ENCODE results near the gene TGIF1. TPM values are rescaled to one million over a fixed set of nuclear protein-coding genes. Genes with fewer than 3 reads are reported as not detected.
"Not testable (repeated sequence)": the region's sequence is repeated elsewhere in the genome, so short reads cannot be mapped to it uniquely, and the experiment has no call there.

TGIF1 gene
- total and polyA plus RNA-seq, 10 donors = 25.3 to 64.5 (median 35.9) TPM

- H3K27ac ChIP-seq = no peak overlapping the region
- H3K36me3 ChIP-seq = no peaks in the 10 kb centered on the region
- DNase-seq = no peak
- H3K4me3 ChIP-seq = no peak overlapping the region
- peaks cover 0 to 23% (median 4%) of the 10 kb centered on the region in 6 donors for H3K4me1 ChIP-seq
- no peaks in the 10 kb centered on the region for H3K27me3 ChIP-seq (replicated peaks in 1 of 7)
- no peaks in the 10 kb centered on the region for H3K9me3 ChIP-seq
- intact Hi-C loops (cut with DNase I; ENCODE audit: low total_unique reads) = no loop called here
- WGBS, 5 donors = 92 to 99% (median 97%) methylated on average over 3 of the region's 3 CpGs
- TF ChIP-seq POLR2AphosphoS5 (IDR thresholded peaks at IDR 0.05) = no peak
- TF ChIP-seq, protein P1, sequence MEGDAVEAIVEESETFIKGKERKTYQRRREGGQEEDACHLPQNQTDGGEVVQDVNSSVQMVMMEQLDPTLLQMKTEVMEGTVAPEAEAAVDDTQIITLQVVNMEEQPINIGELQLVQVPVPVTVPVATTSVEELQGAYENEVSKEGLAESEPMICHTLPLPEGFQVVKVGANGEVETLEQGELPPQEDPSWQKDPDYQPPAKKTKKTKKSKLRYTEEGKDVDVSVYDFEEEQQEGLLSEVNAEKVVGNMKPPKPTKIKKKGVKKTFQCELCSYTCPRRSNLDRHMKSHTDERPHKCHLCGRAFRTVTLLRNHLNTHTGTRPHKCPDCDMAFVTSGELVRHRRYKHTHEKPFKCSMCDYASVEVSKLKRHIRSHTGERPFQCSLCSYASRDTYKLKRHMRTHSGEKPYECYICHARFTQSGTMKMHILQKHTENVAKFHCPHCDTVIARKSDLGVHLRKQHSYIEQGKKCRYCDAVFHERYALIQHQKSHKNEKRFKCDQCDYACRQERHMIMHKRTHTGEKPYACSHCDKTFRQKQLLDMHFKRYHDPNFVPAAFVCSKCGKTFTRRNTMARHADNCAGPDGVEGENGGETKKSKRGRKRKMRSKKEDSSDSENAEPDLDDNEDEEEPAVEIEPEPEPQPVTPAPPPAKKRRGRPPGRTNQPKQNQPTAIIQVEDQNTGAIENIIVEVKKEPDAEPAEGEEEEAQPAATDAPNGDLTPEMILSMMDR (IDR thresholded peaks at IDR 0.05 in 8 of 11, conservative IDR thresholded peaks at IDR 0.05 in 3 of 11) = no peak
These were observed 39.7 kb upstream of the TGIF1 start for GRCh38 chr18:3410273-3410672.

DNA sequence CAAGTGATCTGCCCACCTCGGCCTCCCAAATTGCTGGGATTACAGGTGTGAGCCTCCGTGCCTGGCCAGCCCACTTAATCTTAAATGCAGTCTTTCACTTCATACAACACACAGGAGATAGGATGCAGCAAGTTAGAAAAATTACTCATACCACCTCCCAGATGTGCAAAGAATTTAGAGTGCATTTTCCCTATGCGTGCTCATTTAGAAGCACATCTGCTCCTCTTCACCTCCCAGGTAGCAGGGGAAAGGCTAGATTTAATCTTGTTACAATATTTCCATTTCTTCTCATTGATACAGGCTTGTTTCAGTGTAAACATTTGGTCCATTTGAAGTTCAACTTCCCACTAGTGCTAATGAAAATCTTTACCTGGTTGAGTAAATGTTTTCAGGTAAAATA, 39.1 kb upstream of the TGIF1 start:
- H3K4me3 ChIP-seq; H3K9me3 ChIP-seq; DNase-seq; H3K27me3 ChIP-seq (replicated peaks in 1 of 7); H3K36me3 ChIP-seq; H3K27ac ChIP-seq; intact Hi-C loops (cut with DNase I; ENCODE audit: low total_unique reads): not testable (repeated sequence)
- peaks cover 0 to 17% (median 4%) of the 10 kb centered on the region in 6 donors for H3K4me1 ChIP-seq
- 84 to 100% (median 96%) methylated on average over 2 to 3 of the region's 3 CpGs for WGBS, 5 donors

- WGBS, 5 donors = 66 to 89% (median 81%) methylated on average over 3 of the region's 3 CpGs
- Histone ChIP-seq H3K4me3 (peak overlapping the region in 2 of 8 donors; percentile 36 to 60), H3K27ac (no peak overlapping the region)
These were observed 38.6 kb upstream of the TGIF1 start for GRCh38 chr18:3411327-3411726.

GRCh38 chr18:3411854-3412268, 38.1 kb upstream of the TGIF1 start:
- no peak overlapping the region for H3K27ac ChIP-seq
- WGBS, 5 donors = 13 to 36% (median 26%) methylated on average over 26 to 28 of the region's 28 CpGs

More at GRCh38 chr18:3411327-3411726, 38.6 kb upstream of the TGIF1 start:
- Histone ChIP-seq H3K36me3 (no peaks in the 10 kb centered on the region), H3K27me3 (replicated peaks in 1 of 7) (no peaks in the 10 kb centered on the region), H3K4me1 (peaks cover 0 to 13% (median 4%) of the 10 kb centered on the region in 6 donors), H3K9me3 (no peaks in the 10 kb centered on the region)
- intact Hi-C loops (cut with DNase I; ENCODE audit: low total_unique reads) = no loop called here
- TF ChIP-seq POLR2A (IDR thresholded peaks at IDR 0.05) = no peak
- TF ChIP-seq POLR2AphosphoS5 (IDR thresholded peaks at IDR 0.05) = no peak
- TF ChIP-seq, protein P1 (IDR thresholded peaks at IDR 0.05 in 8 of 11, conservative IDR thresholded peaks at IDR 0.05 in 3 of 11) = no peak
- DNase-seq = no peak

GRCh38 chr18:3412528-3412927, 37.4 kb upstream of the TGIF1 start:
- H3K27me3 ChIP-seq (replicated peaks in 1 of 7); H3K9me3 ChIP-seq; H3K36me3 ChIP-seq; DNase-seq; intact Hi-C loops (cut with DNase I; ENCODE audit: low total_unique reads); H3K27ac ChIP-seq: not testable (repeated sequence)
- Histone ChIP-seq H3K4me3 (peak overlapping the region in 2 of 8 donors; percentile 36 to 60), H3K4me1 (peaks cover 0 to 13% (median 4%) of the 10 kb centered on the region in 6 donors)
- 77 to 90% (median 80%) methylated on average over 9 of the region's 9 CpGs for WGBS, 5 donors

More at GRCh38 chr18:3411854-3412268, 38.1 kb upstream of the TGIF1 start:
- H3K4me3 ChIP-seq = peak overlapping the region in 5 of 8 donors; percentile 3 to 60 (median 15)
- no peaks in the 10 kb centered on the region for H3K36me3 ChIP-seq
- peak; percentile 78 for DNase-seq
- peaks cover 0 to 13% (median 4%) of the 10 kb centered on the region in 6 donors for H3K4me1 ChIP-seq
- intact Hi-C loops (cut with DNase I; ENCODE audit: low total_unique reads) = no loop called here
- H3K27me3 ChIP-seq (replicated peaks in 1 of 7) = no peaks in the 10 kb centered on the region
- H3K9me3 ChIP-seq = no peaks in the 10 kb centered on the region
- TF ChIP-seq POLR2A (IDR thresholded peaks at IDR 0.05) (no peak), POLR2AphosphoS5 (IDR thresholded peaks at IDR 0.05) (peak in 1 of 3 donors; percentile 13)

- DNase-seq = no peak
- no peak overlapping the region for H3K27ac ChIP-seq
- 83 to 96% (median 91%) methylated on average over 11 of the region's 11 CpGs for WGBS, 5 donors
These were observed 34.9 kb upstream of the TGIF1 start for GRCh38 chr18:3415110-3415509.

More at GRCh38 chr18:3415110-3415509, 34.9 kb upstream of the TGIF1 start:
- peaks cover 0 to 4% (median 0%) of the 10 kb centered on the region in 8 donors for H3K9me3 ChIP-seq
- TF ChIP-seq, protein P1 (IDR thresholded peaks at IDR 0.05 in 8 of 11, conservative IDR thresholded peaks at IDR 0.05 in 3 of 11) = no peak
- no peak for TF ChIP-seq POLR2AphosphoS5 (IDR thresholded peaks at IDR 0.05)
- TF ChIP-seq POLR2A (IDR thresholded peaks at IDR 0.05) = no peak
- H3K27me3 ChIP-seq (replicated peaks in 1 of 7) = no peaks in the 10 kb centered on the region
- intact Hi-C loops (cut with DNase I; ENCODE audit: low total_unique reads) = no loop called here
- peaks cover 0 to 13% (median 4%) of the 10 kb centered on the region in 6 donors for H3K4me1 ChIP-seq
- H3K36me3 ChIP-seq = no peaks in the 10 kb centered on the region
- H3K4me3 ChIP-seq = no peak overlapping the region

Measured in spleen (tissue), 11 donors.